Testis (tissue), 3 donors: Measurements from ENCODE around the gene CHCHD3. TPM values are rescaled to one million over a fixed set of nuclear protein-coding genes. Genes with fewer than 3 reads are reported as not detected.

Source experiments
- DNase-seq: peaks from one replicate; pipeline ENCODE4 v3.0.0-alpha.2; 2019
- H3K27ac ChIP-seq, 2 donors: fragments of 200-600 bp; sonication (generic); one replicate each; pipeline ENCODE4 v1.5.1; 2019
- H3K27me3 ChIP-seq: fragments of 200-600 bp; sonication (generic); one replicate; pipeline ENCODE4 v1.5.1; 2019
- H3K36me3 ChIP-seq: fragments of 200-600 bp; sonication (generic); one replicate; pipeline ENCODE4 v1.5.1; 2017; ENCODE audit warnings: low read depth; ENCODE audit errors: missing control alignments
- H3K4me1 ChIP-seq: fragments of 200-600 bp; sonication (generic); one replicate; pipeline ENCODE4 v1.5.1; 2019
- H3K4me3 ChIP-seq, 2 donors: fragments of 200-600 bp; sonication (generic); one replicate each; pipeline ENCODE4 v1.5.1; 2017 to 2019
- H3K9me3 ChIP-seq: fragments of 200-600 bp; sonication (generic); one replicate; pipeline ENCODE4 v1.5.1; 2017
- POLR2A ChIP-seq: fragments of 450-650 bp; IDR thresholded peaks from one replicate; pipeline ENCODE4 v1.6.1; 2017; ENCODE audit warnings: antibody characterized with exemption, mild to moderate bottlenecking, moderate library complexity
- WGBS, 2 donors: methylation state at CpG; one replicate each; pipeline ENCODE4 v1.1.5; 2018; 5-methylcytosine and 5-hydroxymethylcytosine counted together
- intact Hi-C: fragments of 100-400 bp; cut with DNase I; formaldehyde crosslinking; loops from one replicate; pipeline ENCODE4 v1.15.1; 2023; ENCODE audit warnings: low total_unique reads
- polyA plus RNA-seq: library from polyadenylated mRNA; stranded (reverse); fragments of 350-450 nt; fragmentation: Illumina TruSeq; extraction: RNeasy Lipid Tissue Mini Kit (QIAGEN cat#74804); gene quantifications from one replicate; pipeline ENCODE4 v1.2.3, GENCODE V29; 2014; ENCODE audit warnings: low read depth, low replicate concordance; ENCODE audit not compliant: insufficient read depth
- total RNA-seq, 2 donors: library from RNA; depleted of rRNA; stranded (reverse); fragments of >200 nt; gene quantifications; one replicate each; pipeline ENCODE4 v1.2.3, GENCODE V29; 2016
- TF ChIP-seq, protein P1 (sequence below), 3 experiments: fragments of 450-650 bp in 2 of 3; fragments of 200-600 bp in 1 of 3; sonication (generic) in 1 of 3; IDR thresholded peaks; one replicate each; pipeline ENCODE4 v1.5.1; 2016 to 2019; ENCODE audit warnings: antibody characterized with exemption in 3 of 3, mild to moderate bottlenecking in 2 of 3, moderate library complexity in 1 of 3

Gene CHCHD3
- total and polyA plus RNA-seq, 3 donors from 2014 or later, result 44.0 to 53.0 (median 47.9) TPM

DNA sequence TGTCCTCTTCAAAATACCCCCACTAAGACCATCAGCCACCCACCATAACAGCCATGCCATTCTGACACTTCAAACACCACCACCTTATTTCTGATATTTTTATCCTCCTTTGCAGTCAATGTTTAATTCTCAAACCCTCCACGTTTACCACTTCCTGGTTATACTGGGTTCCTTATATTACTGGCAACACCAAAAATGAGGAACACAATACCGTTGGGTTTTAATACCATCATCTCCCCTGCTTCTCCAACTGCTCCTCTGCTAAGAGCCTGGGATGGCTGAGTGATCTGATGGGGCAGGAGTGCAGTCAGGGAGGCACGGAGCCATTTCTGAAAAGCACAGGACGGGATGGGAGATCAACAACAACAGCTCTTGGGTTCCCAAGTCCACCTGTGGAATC is 140.5 kb downstream of the CHCHD3 start:
- H3K27ac ChIP-seq, result no peak overlapping the region
- H3K36me3 ChIP-seq, result no peaks in the 10 kb centered on the region
- 90 to 93% methylated on average over 4 of the region's 4 CpGs for WGBS, 2 donors
- no peak overlapping the region for H3K4me3 ChIP-seq
- intact Hi-C loops, result no loop called here
- no peak for DNase-seq
- no peaks in the 10 kb centered on the region for H3K4me1 ChIP-seq
- no peaks in the 10 kb centered on the region for H3K9me3 ChIP-seq
- no peak for TF ChIP-seq POLR2A
- TF ChIP-seq, protein P1, sequence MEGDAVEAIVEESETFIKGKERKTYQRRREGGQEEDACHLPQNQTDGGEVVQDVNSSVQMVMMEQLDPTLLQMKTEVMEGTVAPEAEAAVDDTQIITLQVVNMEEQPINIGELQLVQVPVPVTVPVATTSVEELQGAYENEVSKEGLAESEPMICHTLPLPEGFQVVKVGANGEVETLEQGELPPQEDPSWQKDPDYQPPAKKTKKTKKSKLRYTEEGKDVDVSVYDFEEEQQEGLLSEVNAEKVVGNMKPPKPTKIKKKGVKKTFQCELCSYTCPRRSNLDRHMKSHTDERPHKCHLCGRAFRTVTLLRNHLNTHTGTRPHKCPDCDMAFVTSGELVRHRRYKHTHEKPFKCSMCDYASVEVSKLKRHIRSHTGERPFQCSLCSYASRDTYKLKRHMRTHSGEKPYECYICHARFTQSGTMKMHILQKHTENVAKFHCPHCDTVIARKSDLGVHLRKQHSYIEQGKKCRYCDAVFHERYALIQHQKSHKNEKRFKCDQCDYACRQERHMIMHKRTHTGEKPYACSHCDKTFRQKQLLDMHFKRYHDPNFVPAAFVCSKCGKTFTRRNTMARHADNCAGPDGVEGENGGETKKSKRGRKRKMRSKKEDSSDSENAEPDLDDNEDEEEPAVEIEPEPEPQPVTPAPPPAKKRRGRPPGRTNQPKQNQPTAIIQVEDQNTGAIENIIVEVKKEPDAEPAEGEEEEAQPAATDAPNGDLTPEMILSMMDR (IDR thresholded peaks at IDR 0.05), result no peak
- H3K27me3 ChIP-seq, result no peaks in the 10 kb centered on the region

DNA sequence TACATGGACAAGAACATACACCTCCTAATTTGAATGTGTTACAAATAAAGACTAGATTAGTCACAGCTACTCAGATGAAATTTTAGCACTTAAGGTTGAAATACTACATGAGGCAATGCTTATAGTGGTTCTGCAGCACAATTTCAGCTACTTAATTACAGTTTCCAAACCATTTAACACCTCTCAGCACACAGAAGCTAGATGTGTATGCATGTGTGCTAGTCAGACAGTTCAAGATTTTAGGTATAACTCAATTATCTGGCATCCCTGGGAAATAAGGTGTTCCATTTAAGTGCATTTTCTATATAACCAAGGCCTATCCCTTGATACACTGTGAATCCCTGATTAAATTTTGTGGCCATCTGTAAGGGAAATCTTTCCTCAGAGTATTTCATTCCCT is 141.8 kb downstream of the CHCHD3 start:
- H3K36me3 ChIP-seq, result no peaks in the 10 kb centered on the region
- no peaks in the 10 kb centered on the region for H3K27me3 ChIP-seq
- H3K27ac ChIP-seq, result no peak overlapping the region
- H3K4me3 ChIP-seq, result no peak overlapping the region
- intact Hi-C loops, result no loop called here
- TF ChIP-seq, protein P1 (IDR thresholded peaks at IDR 0.05), result no peak
- no peak for TF ChIP-seq POLR2A
- no peak for DNase-seq
- no peaks in the 10 kb centered on the region for H3K4me1 ChIP-seq
- no peaks in the 10 kb centered on the region for H3K9me3 ChIP-seq

DNA sequence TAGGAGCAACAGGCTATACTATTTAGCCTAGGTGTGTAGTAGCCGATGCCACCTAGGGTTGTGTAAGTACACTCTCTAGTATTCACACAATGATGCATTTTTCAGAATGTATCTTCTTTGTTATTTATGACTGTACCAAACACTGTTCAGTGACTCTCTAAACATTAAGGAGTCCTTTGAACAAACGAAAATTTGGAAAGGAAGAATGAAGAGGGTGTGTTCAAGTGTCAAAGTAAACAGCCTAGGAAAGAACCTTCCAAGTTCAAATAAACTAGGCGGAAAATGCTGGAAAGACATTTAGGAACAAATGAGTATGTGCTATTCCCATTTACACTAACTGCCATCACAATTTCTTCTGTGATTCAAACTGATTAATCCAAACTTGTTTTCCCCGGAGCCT is 142.4 kb downstream of the CHCHD3 start:
- 79 to 87% methylated on average over 4 of the region's 4 CpGs for WGBS, 2 donors
- Histone ChIP-seq H3K27me3 (no peaks in the 10 kb centered on the region), H3K9me3 (no peaks in the 10 kb centered on the region)

DNA sequence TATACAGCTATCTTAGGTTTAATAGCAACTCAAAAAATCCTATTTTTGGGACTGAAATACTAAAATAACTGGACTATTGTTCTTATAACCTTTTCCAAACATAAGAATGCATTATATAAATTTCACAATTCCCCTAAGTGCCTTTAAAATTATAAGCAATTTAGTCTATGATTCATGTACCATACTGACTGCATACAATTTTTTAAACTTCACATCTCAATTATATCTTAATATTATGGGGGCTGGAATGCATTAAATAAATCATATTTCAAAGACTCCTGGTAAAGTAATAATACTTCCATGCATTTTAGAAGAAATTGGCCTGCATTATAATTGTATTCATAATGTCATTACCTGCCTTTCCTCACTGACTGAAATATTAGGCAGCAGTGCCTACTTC is 144.6 kb downstream of the CHCHD3 start:
- no peak for TF ChIP-seq POLR2A
- TF ChIP-seq, protein P1 (IDR thresholded peaks at IDR 0.05), result no peak
- Histone ChIP-seq H3K4me3 (no peak overlapping the region), H3K9me3 (no peaks in the 10 kb centered on the region), H3K27me3 (no peaks in the 10 kb centered on the region), H3K27ac (no peak overlapping the region), H3K36me3 (no peaks in the 10 kb centered on the region), H3K4me1 (no peaks in the 10 kb centered on the region)
- DNase-seq, result no peak
- intact Hi-C loops, result no loop called here

More for the DNA sequence above, 142.4 kb downstream of the CHCHD3 start:
- H3K27ac ChIP-seq, result no peak overlapping the region
- no peaks in the 10 kb centered on the region for H3K4me1 ChIP-seq
- DNase-seq, result no peak
- no peak overlapping the region for H3K4me3 ChIP-seq
- H3K36me3 ChIP-seq, result no peaks in the 10 kb centered on the region
- intact Hi-C loops, result no loop called here
- TF ChIP-seq POLR2A, result no peak
- TF ChIP-seq, protein P1 (IDR thresholded peaks at IDR 0.05), result no peak

DNA sequence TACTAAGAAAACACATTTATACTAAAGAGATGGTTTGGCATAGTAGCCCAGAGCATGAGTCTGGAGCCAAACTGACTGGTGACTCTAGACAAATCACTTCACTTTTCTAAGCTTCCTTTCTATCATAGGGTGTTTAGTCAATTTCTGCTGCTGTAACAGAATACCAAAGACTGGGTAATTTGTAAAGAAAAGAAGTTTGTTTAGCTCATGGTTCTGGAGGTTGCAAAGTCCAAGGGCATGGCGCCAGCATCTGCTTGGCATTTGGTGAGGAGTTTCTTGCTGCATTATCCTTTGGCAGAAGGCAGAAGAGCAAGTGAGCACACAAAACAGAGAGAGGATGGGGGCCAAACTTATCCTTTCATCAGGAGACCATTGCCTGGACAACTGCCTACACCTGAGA is 146.3 kb downstream of the CHCHD3 start:
- no peak for TF ChIP-seq POLR2A
- TF ChIP-seq, protein P1 (IDR thresholded peaks at IDR 0.05), result no peak
- Histone ChIP-seq H3K36me3 (no peaks in the 10 kb centered on the region), H3K27ac (no peak overlapping the region), H3K4me3 (no peak overlapping the region), H3K9me3 (no peaks in the 10 kb centered on the region), H3K27me3 (no peaks in the 10 kb centered on the region), H3K4me1 (no peaks in the 10 kb centered on the region)
- WGBS, 2 donors, result 91 to 93% methylated on average over 1 of the region's 1 CpG
- intact Hi-C loops, result no loop called here
- no peak for DNase-seq
